Hippocampal formation (tissue), 2 donors: ENCODE data around the gene GPC6.

ENCODE experiments used
- DNase-seq, 2 donors: peaks; one replicate each; lab custom pipeline; 2025; lab: John Stamatoyannopoulos, UW

GPC6 gene

GRCh38 chr13:93687261-93687660 lies 460.7 kb downstream of the GPC6 start:
- DNase-seq, result no peak

DNA sequence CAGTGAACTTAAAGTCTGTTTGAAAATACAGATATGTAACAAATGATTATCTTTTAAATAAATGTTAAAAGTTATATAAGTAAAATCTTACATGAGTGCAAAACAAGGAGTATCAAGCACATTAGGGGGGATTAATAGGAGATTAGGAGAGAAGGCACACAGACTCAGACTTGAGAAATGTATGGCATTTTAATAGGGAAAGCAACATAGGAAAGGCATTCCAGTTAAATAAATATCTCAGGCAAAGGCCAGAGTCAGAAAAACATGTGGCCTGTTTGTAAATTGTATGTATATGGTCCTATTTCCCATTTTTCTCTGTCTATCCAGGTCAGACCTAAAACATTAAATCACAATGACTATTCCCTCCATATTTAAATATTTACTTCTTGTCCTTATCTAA lies 462.7 kb downstream of the GPC6 start:
- DNase-seq, result no peak

DNA sequence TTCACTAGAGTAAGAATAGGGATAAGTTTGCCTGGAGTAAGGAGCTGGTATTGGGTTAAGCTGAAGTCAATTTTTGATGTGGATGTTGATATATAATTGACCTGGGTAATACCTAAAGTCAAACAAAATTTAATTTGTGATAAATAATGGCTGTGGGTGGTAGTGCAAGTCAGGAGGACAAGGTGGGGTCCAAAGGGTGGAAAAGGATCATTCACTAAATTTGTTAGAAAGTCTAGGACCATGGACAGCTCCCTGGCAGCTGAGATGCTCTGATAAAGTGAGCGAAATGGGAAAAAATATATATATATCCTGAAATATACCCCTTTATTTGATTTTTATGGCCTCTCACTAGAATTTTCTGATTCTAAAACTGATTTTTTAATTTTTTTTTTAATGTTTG lies 463.5 kb downstream of the GPC6 start:
- DNase-seq, result no peak

- DNase-seq, result no peak
Measured at GRCh38 chr13:93698016-93698613, 471.5 kb downstream of the GPC6 start.

GRCh38 chr13:93700115-93700514 lies 473.5 kb downstream of the GPC6 start:
- DNase-seq, result no peak

DNA sequence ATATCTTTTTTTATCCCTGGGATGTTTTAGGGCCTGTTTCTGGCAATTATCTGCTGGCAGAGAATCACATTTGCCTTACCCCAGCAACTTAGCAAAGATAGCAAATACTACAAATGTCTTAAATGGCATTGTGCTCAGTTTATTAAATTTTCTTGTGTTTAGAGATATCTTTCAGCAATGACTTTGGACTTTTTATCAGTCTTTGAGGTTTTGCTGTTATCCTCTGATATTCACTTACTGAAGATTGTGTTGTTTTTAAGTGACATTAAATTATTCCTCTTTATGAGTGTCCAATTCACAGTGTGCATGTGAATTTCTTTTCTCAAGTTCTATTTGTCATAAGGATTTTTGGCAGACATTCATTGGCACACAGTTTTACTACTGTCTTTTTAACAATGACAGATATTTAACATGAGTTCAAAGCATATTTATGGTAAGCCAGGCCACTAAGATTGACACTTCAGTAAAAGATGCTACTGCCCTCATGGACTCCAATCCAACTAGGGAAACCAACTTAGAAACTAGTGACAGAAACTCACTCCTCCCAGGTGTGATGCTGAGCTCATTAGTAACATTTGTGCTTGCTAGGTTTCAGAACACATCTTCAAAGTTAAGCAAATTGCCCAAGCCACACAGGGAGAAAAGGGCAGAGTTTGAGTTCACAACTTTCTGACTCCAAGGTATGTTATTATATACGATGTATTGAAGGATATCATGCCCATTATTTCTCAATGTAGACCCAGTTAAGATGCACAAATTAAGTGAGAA lies 481.9 kb downstream of the GPC6 start:
- DNase-seq, result no peak

DNA sequence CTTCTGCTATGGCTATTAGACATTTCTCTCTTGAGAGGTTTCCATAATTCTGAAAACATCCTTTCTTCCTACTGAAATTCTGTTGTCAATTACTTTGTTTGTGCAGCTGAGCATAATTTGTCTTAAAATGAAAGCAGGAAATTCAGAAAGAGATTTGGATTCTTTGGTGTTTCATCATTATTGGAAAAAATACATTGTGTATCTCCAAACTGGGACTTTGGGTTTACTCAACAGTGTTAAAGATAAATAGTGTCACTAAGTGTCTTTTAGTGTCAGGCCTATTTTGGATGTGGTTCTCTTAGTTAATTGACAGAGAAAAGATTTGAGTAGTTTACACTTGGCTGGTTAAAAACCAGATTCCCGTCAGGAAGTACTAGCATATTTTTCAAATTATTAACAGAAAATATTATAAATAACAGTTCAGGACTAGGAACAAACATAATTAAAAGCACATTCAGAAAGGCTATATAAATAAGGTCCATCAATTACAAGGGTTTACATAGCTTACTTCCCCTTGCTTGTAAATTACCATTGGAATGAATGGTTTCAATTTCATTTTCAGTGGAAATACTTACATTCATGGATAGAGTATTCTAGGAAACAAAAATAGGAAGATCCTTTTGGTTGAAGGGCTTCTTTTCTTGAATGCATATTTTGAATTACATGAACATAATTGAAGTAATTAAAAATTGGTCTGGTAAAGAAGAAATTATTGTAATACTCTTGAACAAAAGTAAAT lies 483.1 kb downstream of the GPC6 start:
- DNase-seq, result no peak

GRCh38 chr13:93714171-93714570 lies 487.6 kb downstream of the GPC6 start:
- no peak for DNase-seq

DNA sequence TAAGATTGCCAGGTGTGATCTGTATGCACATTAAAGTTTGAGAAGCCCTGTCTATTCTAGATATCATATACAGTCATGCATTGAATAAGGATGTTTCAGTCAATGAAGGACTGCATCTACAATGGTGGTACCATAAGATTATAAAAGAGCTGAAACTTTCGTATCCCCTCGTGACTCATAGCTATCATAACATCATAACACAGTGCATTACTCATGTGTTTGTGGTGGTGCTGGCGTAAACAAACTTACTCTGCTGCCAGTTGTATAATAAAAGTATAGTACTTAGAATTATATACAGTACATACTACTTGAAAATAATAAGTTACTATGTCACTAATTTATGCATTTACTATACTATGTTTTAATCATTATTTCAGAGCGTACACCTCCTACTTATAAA lies 489.3 kb downstream of the GPC6 start:
- DNase-seq, result no peak

DNA sequence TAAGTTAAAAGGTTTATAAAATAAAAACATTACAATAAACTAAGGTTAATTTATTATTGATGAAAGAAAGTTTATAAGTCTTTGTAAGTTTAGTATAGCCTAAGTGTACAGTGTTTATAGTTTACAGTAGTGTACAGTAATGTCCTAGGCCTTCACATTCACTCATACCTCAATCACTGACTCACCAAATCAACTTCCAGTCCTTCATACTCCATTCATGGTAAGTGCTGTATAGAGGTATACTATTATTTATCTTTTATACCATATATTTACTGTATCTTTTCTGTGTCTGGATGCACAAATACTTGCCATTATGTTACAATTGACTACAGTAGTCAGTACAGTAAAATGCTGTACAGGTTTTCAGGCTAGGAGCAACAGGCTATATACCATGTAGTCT lies 490.0 kb downstream of the GPC6 start:
- no peak for DNase-seq

- no peak for DNase-seq
Measured at GRCh38 chr13:93721483-93721882, 494.9 kb downstream of the GPC6 start.

DNA sequence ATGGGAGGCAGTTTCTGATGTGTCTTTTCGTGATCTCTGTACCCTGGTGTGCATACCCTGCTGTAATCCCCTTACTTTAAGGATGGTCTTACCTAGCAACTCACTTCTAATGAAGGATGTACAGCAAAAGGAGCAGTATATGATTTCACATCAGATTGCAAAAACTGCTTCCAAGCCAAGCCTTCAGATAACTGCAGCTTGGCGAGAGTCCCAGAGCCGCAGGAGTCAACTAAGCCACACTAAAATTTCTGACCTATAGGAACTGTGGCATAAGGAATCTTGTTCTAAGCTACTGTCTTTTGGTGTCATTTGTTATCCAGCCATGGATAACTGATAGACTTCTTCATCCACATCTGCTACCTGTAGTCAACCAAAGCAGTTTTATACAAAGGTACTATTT lies 496.7 kb downstream of the GPC6 start:
- DNase-seq, result no peak

- no peak for DNase-seq
Measured at GRCh38 chr13:93724187-93724586, 497.6 kb downstream of the GPC6 start.

DNA sequence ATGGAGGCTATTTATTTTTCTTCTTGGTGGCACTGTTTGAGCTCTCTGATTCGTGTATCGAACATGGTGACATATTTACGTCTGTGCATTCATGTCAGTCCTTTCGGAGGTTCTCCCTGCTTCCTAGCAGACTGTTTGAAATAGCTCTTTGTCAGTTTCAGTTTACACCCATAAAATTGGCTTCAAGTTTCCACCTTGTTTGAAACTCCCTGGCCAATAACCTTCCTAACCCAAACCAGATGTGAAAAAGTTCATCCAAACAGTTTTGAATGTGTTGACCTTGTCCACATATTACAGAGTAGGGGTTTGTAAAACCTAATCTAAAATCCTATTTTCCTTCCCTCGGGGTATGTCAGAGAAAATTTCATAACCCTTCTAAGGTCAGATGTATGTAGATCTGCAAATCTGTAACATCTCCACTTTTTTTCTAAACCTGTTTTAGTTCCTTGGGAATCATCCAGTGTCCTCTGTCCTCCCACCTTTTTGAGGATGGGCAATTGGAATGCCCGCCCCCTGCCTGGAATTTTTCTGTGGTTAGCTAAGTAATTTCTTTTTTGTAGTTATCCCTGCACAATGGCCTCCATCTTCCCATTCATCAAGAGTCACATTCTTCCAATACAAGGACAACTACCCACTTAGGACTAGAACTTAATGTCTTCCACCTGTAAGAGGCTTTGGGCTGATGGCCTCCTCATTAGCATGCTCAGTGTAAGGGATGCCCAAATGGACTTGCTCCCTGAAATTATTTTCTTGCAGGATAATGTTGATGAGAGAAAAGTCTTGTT lies 499.8 kb downstream of the GPC6 start:
- DNase-seq, result no peak

GRCh38 chr13:93727211-93728141 lies 500.9 kb downstream of the GPC6 start:
- no peak for DNase-seq

DNA sequence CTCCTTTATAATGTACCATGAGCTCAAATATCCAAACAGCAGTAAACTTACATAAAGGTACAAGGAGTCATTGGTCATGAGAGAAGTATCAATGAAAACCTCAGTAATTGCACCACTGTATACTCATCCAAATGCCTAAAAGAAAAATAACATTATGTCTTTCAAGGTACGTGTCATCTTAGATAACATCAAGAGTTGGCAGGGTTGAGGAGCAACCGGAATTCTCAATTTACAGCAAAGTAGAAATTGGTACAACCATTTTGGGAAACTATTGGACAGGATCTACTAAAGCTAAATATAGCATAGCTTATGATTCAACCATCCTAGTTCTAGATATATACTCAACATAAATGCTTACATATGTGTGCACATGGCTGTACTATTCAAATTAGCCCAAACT lies 502.8 kb downstream of the GPC6 start:
- no peak for DNase-seq

GRCh38 chr13:93730780-93731179 lies 504.2 kb downstream of the GPC6 start:
- DNase-seq, result no peak

DNA sequence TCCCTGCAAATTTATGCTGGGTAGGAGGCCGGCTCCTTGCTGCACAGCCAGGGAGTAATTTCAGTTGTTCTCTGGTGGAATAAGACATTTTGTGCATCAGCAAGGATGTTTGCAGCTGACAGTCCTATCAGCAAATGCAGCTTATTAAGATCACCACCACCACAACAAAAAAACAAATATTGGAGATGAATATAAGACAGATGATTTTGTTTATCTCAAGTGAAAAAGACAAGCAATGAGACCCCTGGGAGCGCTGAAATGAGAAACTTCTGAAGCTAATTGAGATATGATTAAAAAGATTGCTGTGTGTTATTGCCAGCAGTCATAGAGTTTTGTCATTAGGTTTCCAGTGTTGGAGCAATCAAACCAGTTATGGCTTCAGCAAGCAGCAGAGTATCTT lies 505.6 kb downstream of the GPC6 start:
- no peak for DNase-seq

DNA sequence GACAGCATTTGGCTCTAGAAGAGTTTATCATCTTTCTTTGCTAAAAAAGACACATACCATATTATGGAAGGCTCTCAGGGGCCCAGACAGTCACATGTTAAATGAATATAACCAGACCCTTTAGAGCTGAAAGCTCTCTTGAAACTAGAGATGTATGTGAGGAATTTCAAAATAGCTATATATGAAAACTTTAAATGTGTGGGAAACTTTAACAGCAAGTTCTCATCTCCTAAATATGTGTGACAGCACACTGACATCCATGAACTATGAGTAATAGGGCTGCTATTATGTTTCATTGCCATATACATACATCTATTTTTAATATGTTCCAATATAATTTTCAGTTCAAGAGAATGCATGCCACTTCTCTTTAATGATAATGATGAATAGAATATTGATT lies 509.5 kb downstream of the GPC6 start:
- DNase-seq, result no peak

DNA sequence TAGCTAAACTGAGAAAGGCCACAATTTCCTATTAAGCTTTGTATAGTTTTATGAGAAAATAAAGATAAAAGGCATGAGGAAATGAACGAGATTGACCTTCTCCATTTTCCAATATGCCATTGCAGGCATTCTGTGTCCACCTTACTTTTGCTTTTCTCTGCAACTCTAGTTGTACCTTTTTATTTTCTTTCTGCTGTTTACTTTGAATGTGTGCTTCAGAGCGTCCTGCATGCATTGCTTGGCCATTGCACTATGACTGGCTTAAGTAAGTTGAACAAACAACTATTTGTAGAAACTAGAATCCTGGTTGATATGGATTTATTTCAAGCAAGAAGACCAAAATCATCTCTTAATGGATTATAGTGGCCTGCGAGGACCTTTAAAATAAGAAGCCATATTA lies 510.3 kb downstream of the GPC6 start:
- DNase-seq, result no peak

DNA sequence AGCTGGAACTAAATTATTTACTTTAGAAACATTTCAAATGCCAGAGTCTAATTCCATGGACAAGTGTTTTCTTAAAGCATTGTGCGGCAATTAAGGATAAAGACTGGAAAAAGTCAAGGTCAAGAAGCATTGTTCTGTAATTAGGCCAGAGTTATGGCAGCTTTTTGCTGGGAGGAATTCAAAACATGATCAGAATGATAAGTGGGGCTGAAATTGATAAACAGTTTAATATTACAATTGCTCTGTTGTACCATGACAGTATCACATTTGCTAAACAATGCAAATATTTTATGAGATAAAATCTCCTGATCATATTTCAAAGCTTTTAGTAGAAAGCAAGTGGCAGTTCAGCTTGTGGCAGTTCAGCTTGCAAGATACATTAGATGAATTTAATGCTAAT lies 513.7 kb downstream of the GPC6 start:
- no peak for DNase-seq
